ENCODE results near the gene KIF5C.
A peak's percentile ranks its signal among the peaks of the same experiment; 100 is the strongest.

Gene KIF5C

GRCh38 chr2:149017116-149017985, 142.3 kb downstream of the KIF5C start:
- DNase-seq (ENCODE audit: low spot score), result peak; percentile 87

DNA sequence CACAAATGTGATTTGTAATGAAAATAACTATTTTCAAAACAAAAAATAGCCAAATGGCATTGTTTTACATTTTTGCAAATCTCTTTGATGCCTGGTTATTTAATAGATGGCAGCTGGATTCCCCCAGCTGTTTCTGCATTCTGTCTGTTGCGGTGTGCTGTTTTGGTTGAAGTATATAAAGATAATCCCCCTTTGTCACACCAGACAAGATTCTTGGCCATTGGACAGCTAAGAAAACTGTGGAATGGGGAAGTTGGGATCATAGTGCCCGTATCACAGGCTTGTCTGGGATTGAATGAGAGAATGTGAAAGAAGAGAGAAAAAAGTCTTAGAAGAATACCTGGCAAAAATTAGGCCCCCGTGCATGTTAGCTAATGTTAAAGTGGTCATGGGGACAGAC, 144.0 kb downstream of the KIF5C start:
- DNase-seq (ENCODE audit: low spot score), result no peak

DNA sequence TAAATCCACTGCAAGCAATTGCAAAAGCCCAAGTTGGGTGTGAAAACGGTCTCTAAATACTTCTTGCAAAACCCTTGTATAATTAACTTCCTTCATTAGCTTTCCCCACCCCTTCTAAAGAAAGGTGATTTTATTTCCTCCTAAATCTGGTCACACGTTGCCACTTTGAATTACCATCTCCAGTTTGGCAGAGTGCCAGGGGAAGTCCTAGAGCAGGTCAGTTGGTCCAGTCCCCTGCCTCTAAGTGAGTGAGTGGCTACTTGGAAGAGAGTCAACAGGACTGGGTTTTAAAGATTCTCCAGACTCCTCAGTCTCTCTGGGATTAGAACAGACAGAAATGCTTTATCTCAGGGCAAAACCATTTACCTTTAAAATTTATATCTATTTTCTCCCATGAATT, 144.7 kb downstream of the KIF5C start:
- DNase-seq (ENCODE audit: low spot score), result no peak

GRCh38 chr2:149020432-149020851, 145.4 kb downstream of the KIF5C start:
- DNase-seq (ENCODE audit: low spot score), result no peak

GRCh38 chr2:149021271-149021719, 146.3 kb downstream of the KIF5C start:
- no peak for DNase-seq (ENCODE audit: low spot score)

GRCh38 chr2:149021761-149022160, 146.7 kb downstream of the KIF5C start:
- DNase-seq (ENCODE audit: low spot score), result no peak

GRCh38 chr2:149023091-149023490, 148.1 kb downstream of the KIF5C start:
- DNase-seq (ENCODE audit: low spot score), result no peak

- no peak for DNase-seq (ENCODE audit: low spot score)
Measured at GRCh38 chr2:149027590-149028250, 152.7 kb downstream of the KIF5C start.

DNA sequence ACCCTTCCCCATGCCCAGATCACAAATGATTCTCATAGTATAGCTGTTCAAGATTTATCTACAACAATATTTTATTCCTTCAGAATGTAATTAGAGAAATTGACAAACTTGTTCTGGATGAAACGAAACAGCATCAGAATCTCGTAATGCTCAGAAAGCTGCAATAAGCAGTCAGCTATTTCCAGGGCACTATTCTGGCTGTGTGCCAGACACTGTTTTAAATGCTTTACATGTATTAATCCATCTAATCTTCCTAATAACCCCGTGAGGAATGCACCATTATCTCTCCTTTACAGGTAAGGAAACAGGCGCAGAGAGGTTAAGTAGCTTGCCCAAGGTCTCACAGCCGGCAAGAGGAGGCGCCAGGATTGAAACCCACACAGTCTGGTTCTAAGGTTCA, 153.3 kb downstream of the KIF5C start:
- DNase-seq (ENCODE audit: low spot score), result no peak

DNA sequence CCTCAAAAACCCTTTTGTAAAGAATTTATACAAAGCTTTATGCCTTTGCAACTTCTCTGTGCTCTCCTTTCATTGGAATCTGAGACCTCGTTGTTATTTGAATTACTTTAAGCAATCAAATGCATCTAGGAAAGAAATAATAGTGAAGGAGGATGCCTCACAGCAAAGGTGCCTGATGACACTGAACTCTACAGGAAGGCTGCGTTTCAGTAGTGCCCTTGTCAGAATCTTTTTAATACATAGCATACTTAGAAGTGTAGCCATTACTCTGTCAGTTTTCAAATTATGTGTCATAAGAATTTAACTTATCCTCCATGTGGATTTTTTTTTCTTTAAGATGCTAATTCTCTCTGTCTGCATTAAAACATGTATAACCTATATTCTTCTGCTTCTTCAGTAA, 153.9 kb downstream of the KIF5C start:
- no peak for DNase-seq (ENCODE audit: low spot score)

GRCh38 chr2:149029307-149029965, 154.4 kb downstream of the KIF5C start:
- DNase-seq (ENCODE audit: low spot score), result no peak

DNA sequence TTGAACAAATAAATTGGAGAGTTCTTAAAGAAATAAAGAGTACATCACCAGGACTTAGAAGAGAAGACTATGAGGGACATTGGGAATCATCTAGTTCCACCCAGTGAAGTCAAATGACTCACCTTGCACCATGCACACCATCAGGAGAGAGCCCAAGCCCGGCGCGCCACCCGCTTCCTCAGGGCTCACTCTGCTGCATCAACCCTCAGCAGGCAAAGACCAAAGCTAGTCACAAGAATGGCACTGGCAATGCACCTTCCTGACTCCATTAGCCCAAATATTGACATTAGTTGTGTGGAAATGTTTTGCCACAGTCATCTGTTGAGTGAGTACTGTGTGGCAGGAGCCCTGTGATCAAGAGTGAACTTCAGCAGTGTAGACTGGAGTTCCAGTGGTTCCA, 156.4 kb downstream of the KIF5C start:
- DNase-seq (ENCODE audit: low spot score), result no peak

DNA sequence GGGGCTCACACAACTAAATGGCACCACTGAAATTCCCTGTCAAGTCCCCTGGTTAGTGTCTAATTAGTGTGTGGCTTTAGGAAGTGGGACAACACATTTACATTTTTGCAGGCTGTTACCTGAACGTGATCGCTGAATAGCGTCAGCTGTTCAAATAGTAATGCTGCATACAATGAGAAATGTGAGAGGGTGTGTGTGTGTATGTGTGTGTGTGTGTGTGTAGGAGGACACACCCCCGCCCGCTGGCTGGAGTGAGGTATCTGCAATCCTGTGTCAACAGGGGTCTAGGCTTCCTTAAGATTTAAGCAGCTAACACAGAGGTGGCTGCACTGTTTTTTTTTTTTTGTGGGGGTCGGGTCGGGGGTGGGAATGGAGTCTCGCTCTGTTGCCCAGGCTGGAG, 158.7 kb downstream of the KIF5C start:
- no peak for DNase-seq (ENCODE audit: low spot score)

GRCh38 chr2:149034406-149034805, 159.4 kb downstream of the KIF5C start:
- DNase-seq (ENCODE audit: low spot score), result no peak

DNA sequence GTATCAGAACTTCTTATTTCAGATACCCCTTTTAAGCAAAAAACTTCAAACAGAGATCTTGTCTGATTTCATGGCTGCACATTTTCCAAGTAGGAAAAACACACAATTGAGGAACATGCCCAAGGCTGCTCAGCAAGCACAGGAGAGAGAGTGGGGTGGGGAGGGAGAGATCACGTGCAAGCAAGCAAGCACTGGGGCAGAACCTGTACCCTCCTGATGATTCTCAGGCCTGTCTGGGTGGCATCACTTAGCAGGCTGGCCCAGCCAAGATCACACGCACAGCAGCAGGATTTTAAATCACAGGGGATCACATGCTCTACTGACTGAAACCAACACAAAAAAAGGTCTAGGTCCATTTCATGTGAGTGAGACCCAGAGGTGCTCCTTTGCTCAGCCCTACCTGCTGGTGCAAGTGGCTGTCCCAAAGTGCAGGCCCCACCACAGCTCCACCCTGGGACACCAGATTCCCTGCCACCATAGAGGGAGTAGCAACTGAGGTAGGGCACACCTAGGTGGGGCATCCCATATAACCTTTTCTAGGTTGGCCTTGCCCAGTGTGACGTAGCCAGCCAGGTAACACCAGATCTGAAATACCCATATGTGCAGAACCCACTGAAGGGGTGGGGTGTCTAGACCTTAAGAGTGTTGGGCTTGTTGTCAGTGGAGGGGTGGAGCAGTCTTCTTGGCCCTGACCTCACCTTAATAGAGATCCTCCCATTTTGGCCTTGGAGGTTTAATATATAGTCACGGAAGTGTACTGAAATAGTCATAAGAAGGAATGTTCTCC, 161.7 kb downstream of the KIF5C start:
- no peak for DNase-seq (ENCODE audit: low spot score)

DNA sequence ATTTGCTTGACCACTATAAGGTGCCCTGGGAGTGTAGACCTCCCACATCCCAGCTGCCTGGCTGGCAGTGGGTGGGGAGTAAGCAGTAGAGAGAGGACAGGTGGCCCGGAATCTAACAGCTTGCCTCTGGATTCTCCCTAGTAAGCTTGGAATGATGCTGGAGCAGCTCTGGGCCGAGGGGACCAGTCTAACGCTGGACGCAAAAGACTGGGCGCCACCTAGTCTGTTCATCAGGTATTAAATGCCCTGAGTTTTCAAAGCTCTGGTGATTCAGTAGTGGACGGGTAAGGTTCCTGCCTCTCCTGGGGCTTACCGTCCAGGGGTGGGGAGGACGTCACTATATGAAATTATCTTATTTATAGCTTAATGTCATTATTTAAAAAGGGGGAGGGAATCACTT, 162.8 kb downstream of the KIF5C start:
- DNase-seq (ENCODE audit: low spot score), result no peak

DNA sequence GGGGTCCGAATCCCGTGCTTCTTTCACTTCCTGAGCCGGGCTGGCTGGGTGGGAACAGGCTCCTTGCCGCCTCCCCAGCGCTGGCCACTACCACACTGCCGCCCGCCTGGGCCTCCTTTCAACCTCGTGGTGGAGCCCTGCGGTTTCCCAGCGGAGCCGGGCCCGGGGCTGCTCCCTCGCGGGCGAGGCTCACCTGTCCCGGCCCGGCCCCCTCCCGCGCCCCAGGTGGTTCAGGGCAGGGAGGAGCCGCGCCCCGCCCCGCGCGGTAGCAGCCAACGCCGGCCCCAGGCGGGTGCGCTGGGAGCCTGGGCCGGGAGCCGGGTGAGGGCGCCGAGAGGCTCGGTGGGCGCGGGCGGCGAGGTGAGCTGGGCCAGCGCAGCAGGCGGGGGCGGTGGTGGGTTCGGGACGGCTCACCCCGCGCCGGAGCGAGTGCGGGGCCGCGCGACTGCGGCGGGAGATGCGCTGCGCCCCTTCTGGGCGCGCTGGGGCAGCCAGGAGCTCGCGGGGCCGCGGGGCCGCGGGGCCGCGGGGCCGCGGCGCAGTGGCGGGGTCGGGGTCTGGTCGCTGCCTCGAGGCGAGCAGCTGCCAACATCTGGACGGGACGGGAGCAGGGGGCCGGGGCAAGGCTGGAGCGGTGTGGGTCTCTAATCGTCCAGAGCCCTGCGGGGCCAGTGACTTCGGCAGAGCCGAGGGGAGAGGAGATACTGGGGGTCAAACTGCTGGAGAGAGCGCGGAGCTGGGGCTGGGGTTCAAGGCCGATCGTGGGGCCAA, 163.6 kb downstream of the KIF5C start, which contains the start of gene LYPD6B:
TSS of gene LYPD6B (plus strand) at position 258 of the 771 bp plus-strand sequence. CDS start 92,250 bp downstream, outside the sequence.
- peak; percentile 64 for DNase-seq (ENCODE audit: low spot score)

GRCh38 chr2:149039213-149039724, 164.2 kb downstream of the KIF5C start:
- DNase-seq (ENCODE audit: low spot score), result no peak

- DNase-seq (ENCODE audit: low spot score), result no peak
Measured at GRCh38 chr2:149040451-149040850, 165.4 kb downstream of the KIF5C start.

- no peak for DNase-seq (ENCODE audit: low spot score)
Measured at GRCh38 chr2:149041482-149041881, 166.5 kb downstream of the KIF5C start.

GRCh38 chr2:149042881-149043280, 167.9 kb downstream of the KIF5C start:
- no peak for DNase-seq (ENCODE audit: low spot score)

Data from GM03348 (cell line).